Effector CD8-positive, alpha-beta T cell (primary cell): Measurements from ENCODE around the gene BHMT.
A peak's percentile ranks its signal among the peaks of the same experiment; 100 is the strongest.
"Not testable (repeated sequence)": the region's sequence is repeated elsewhere in the genome, so short reads cannot be mapped to it uniquely, and the experiment has no call there.

Experiments
- DNase-seq: peaks from one replicate; lab custom pipeline; 2025; lab: John Stamatoyannopoulos, UW

The BHMT gene

GRCh38 chr5:79111960-79112702 lies 522 bp downstream of the BHMT start:
- no peak for DNase-seq

GRCh38 chr5:79112703-79113058 lies 1.1 kb downstream of the BHMT start:
- DNase-seq = no peak

- DNase-seq = no peak
Measured at GRCh38 chr5:79119486-79119885, 7.9 kb downstream of the BHMT start.

- no peak for DNase-seq
Measured at GRCh38 chr5:79120221-79120620, 8.6 kb downstream of the BHMT start.

- no peak for DNase-seq
Measured at GRCh38 chr5:79122973-79123372, 11.4 kb downstream of the BHMT start.

- DNase-seq = no peak
Measured at GRCh38 chr5:79124607-79125006, 13.0 kb downstream of the BHMT start.

GRCh38 chr5:79130781-79131180 lies 19.2 kb downstream of the BHMT start:
- no peak for DNase-seq

- DNase-seq = no peak
Measured at GRCh38 chr5:79133121-79133656, 21.6 kb downstream of the BHMT start.

GRCh38 chr5:79133657-79134451 lies 22.2 kb downstream of the BHMT start:
- peak; percentile 26 for DNase-seq

- DNase-seq = no peak
Measured at GRCh38 chr5:79135790-79136553, 24.4 kb downstream of the BHMT start.

GRCh38 chr5:79136618-79137017 lies 25.0 kb downstream of the BHMT start:
- no peak for DNase-seq

- no peak for DNase-seq
Measured at GRCh38 chr5:79140553-79140952, 28.9 kb downstream of the BHMT start.

GRCh38 chr5:79143684-79144379 lies 32.2 kb downstream of the BHMT start:
- no peak for DNase-seq

GRCh38 chr5:79147076-79147475 lies 35.5 kb downstream of the BHMT start:
- DNase-seq = no peak

GRCh38 chr5:79149433-79149832 lies 37.8 kb downstream of the BHMT start:
- DNase-seq = no peak

GRCh38 chr5:79151942-79152671 lies 40.5 kb downstream of the BHMT start:
- no peak for DNase-seq

GRCh38 chr5:79157305-79157704 lies 45.7 kb downstream of the BHMT start:
- no peak for DNase-seq

- DNase-seq = not testable (repeated sequence)
Measured at GRCh38 chr5:79161647-79162046, 50.0 kb downstream of the BHMT start.

- DNase-seq = no peak
Measured at GRCh38 chr5:79168031-79168430, 56.4 kb downstream of the BHMT start.

- no peak for DNase-seq
Measured at GRCh38 chr5:79170661-79171060, 59.1 kb downstream of the BHMT start.

- no peak for DNase-seq
Measured at GRCh38 chr5:79171635-79172245, 60.1 kb downstream of the BHMT start.
